ENCODE results near the gene IGF1R.

DNA sequence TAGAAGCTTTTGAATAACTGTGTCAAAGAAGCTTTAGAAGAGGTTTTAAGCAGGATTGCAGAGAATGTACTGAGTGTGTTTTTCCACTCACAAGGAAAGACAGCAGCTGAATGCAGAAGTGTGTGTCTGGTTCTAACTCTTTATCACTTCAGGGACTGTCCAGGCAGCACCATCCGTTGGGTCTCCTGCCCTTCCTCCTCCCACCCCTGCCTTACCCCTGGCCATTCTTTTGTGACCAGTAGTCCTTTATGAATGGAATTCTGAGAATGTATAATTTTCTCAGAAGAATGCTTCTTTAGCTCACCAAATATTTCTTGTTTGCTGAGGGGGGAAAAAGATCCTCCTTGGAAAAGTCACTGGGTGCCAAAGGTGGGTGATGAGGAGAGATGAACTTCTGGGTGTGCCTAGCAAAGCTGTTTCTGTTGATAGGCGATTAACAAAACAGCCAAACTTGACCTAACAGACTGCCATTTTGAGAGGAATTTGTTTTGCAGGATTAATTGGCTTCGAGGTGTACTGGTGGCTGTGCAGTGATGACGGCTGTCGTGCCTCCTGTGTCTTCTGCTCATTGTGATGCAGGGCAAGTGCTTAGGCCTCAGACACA is 70.9 kb downstream of the IGF1R start:
- TF ChIP-seq, protein P1, sequence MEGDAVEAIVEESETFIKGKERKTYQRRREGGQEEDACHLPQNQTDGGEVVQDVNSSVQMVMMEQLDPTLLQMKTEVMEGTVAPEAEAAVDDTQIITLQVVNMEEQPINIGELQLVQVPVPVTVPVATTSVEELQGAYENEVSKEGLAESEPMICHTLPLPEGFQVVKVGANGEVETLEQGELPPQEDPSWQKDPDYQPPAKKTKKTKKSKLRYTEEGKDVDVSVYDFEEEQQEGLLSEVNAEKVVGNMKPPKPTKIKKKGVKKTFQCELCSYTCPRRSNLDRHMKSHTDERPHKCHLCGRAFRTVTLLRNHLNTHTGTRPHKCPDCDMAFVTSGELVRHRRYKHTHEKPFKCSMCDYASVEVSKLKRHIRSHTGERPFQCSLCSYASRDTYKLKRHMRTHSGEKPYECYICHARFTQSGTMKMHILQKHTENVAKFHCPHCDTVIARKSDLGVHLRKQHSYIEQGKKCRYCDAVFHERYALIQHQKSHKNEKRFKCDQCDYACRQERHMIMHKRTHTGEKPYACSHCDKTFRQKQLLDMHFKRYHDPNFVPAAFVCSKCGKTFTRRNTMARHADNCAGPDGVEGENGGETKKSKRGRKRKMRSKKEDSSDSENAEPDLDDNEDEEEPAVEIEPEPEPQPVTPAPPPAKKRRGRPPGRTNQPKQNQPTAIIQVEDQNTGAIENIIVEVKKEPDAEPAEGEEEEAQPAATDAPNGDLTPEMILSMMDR (conservative IDR thresholded peaks at IDR 0.05), result no peak
- TF ChIP-seq EZH2 (IDR thresholded peaks at IDR 0.05; ENCODE audit: low read depth), result no peak
